Testis (tissue), 2 donors: ENCODE measurements around the gene KIAA0513.

Experiments used
- POLR2A ChIP-seq: fragments of 450-650 bp; IDR thresholded peaks from one replicate; pipeline ENCODE4 v1.6.1; 2017; ENCODE audit warnings: antibody characterized with exemption, mild to moderate bottlenecking, moderate library complexity
- TF ChIP-seq, protein P1 (sequence below), 3 experiments: fragments of 450-650 bp in 2 of 3; fragments of 200-600 bp in 1 of 3; sonication (generic) in 1 of 3; IDR thresholded peaks; one replicate each; pipeline ENCODE4 v1.5.1; 2016 to 2019; ENCODE audit warnings: antibody characterized with exemption in 3 of 3, mild to moderate bottlenecking in 2 of 3, moderate library complexity in 1 of 3

DNA sequence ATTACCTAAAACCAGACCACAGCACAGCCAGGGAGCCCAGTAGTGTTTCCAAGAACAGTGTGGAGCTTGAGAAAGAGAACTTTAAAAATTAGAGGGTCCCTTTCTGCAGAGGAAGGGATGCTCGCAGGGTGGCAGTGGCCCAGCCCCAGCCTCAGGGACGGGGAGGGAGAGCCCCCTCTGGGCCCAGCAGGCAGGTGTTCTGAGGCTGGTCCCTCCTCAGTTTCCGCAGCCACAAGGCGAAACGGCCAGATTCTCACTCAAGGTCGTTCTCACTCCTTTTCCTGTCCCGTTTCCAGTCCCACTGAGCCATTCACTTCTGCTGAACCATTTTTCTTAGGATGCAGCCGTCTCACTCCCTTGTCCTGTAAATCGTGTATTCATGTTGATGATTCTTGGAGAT is 64.7 kb downstream of the KIAA0513 start:
- TF ChIP-seq, protein P1, sequence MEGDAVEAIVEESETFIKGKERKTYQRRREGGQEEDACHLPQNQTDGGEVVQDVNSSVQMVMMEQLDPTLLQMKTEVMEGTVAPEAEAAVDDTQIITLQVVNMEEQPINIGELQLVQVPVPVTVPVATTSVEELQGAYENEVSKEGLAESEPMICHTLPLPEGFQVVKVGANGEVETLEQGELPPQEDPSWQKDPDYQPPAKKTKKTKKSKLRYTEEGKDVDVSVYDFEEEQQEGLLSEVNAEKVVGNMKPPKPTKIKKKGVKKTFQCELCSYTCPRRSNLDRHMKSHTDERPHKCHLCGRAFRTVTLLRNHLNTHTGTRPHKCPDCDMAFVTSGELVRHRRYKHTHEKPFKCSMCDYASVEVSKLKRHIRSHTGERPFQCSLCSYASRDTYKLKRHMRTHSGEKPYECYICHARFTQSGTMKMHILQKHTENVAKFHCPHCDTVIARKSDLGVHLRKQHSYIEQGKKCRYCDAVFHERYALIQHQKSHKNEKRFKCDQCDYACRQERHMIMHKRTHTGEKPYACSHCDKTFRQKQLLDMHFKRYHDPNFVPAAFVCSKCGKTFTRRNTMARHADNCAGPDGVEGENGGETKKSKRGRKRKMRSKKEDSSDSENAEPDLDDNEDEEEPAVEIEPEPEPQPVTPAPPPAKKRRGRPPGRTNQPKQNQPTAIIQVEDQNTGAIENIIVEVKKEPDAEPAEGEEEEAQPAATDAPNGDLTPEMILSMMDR (IDR thresholded peaks at IDR 0.05), result no peak
- TF ChIP-seq POLR2A, result no peak
